Naive thymus-derived CD4-positive, alpha-beta T cell (primary cell): ENCODE measurements around the gene C1orf53. TPM values are rescaled to one million over a fixed set of nuclear protein-coding genes. Genes with fewer than 3 reads are reported as not detected.

Source experiments
- ATAC-seq: fragments of 150-1000 bp; cut with Tn5 transposase; 2 replicates; pipeline ENCODE4 v1.10.0; 2021; ENCODE audit warnings: mild to moderate bottlenecking, moderate library complexity
- CTCF ChIA-PET: fragments of 350-600 bp; sonication (Branson Sonifier 250); formaldehyde crosslinking; loops from one replicate; lab custom pipeline; 2021; ENCODE audit warnings: antibody characterized with exemption; lab: Charles Lee
- POLR2A ChIA-PET: fragments of 350-600 bp; sonication (Branson Sonifier 250); formaldehyde crosslinking; loops from one replicate; lab custom pipeline; 2021; ENCODE audit warnings: antibody characterized with exemption, inconsistent platforms; lab: Charles Lee
- DNase-seq, 9 donors: peaks; one replicate each; pipeline versions ENCODE4 v3.0.0 to v3.0.0-alpha.2; 2020 to 2022; ENCODE audit warnings: mixed read lengths in 1 of 9
- H3K27ac ChIP-seq: one replicate; pipeline ENCODE4 v1.7.0; 2013; ENCODE audit warnings: mild to moderate bottlenecking, low read depth, low read length, moderate library complexity
- H3K27me3 ChIP-seq, 2 donors: one replicate each; pipeline ENCODE4 v1.7.0; 2013; ENCODE audit warnings: low read length in 2 of 2, mild to moderate bottlenecking in 2 of 2, moderate library complexity in 2 of 2; ENCODE audit not compliant: control insufficient read depth in 2 of 2, insufficient read depth in 2 of 2
- H3K36me3 ChIP-seq, 3 experiments: 1 replicate in 2 of 3; 2 replicates in 1 of 3; pipeline ENCODE4 v1.7.0; 2013; ENCODE audit warnings: low read length in 3 of 3, mild to moderate bottlenecking in 3 of 3, moderate library complexity in 1 of 3; ENCODE audit not compliant: insufficient read depth in 3 of 3, control insufficient read depth in 2 of 3
- H3K4me1 ChIP-seq, 2 donors: one replicate each; pipeline ENCODE4 v1.7.0; 2013; ENCODE audit warnings: low read length in 2 of 2, mild to moderate bottlenecking in 2 of 2, moderate library complexity in 1 of 2; ENCODE audit not compliant: control insufficient read depth in 2 of 2, insufficient read depth in 2 of 2
- H3K4me3 ChIP-seq: 2 replicates; pipeline ENCODE4 v1.7.0; 2013; ENCODE audit warnings: mild to moderate bottlenecking, low read length
- H3K9me3 ChIP-seq, 3 experiments: 1 replicate in 2 of 3; 2 replicates in 1 of 3; pipeline ENCODE4 v1.7.0; 2013; ENCODE audit warnings: low read length in 3 of 3; ENCODE audit not compliant: control insufficient read depth in 2 of 3
- H3K27ac Mint-ChIP-seq, 9 donors: one replicate each; pipeline ENCODE4 v1.8.0; 2020 to 2022; ENCODE audit warnings: mixed read lengths in 9 of 9, mild to moderate bottlenecking in 8 of 9, moderate library complexity in 5 of 9, inconsistent platforms in 2 of 9
- H3K27me3 Mint-ChIP-seq, 5 donors: one replicate each; pipeline ENCODE4 v1.8.0; 2021 to 2022; ENCODE audit warnings: mixed read lengths in 5 of 5, mild to moderate bottlenecking in 1 of 5
- H3K36me3 Mint-ChIP-seq, 5 donors: one replicate each; pipeline ENCODE4 v1.8.0; 2020 to 2022; ENCODE audit warnings: mixed read lengths in 5 of 5, mild to moderate bottlenecking in 3 of 5, inconsistent platforms in 1 of 5
- H3K4me1 Mint-ChIP-seq, 7 donors: one replicate each; pipeline ENCODE4 v1.8.0; 2020 to 2022; ENCODE audit warnings: mixed read lengths in 7 of 7, mild to moderate bottlenecking in 3 of 7, inconsistent platforms in 1 of 7
- H3K4me3 Mint-ChIP-seq, 10 donors: one replicate each; pipeline ENCODE4 v1.8.0; 2020 to 2022; ENCODE audit warnings: mild to moderate bottlenecking in 10 of 10, mixed read lengths in 10 of 10, moderate library complexity in 6 of 10, inconsistent platforms in 2 of 10
- H3K9me3 Mint-ChIP-seq, 11 donors: one replicate each; pipeline ENCODE4 v1.8.0; 2020 to 2022; ENCODE audit warnings: mixed read lengths in 11 of 11, mild to moderate bottlenecking in 4 of 11, inconsistent platforms in 1 of 11, moderate library complexity in 1 of 11
- intact Hi-C, 2 donors: fragments of 100-400 bp; cut with micrococcal nuclease; formaldehyde crosslinking; loops; one replicate each; pipeline ENCODE4 v1.15.1; 2023
- polyA plus RNA-seq, 2 donors: library from polyadenylated mRNA; unstranded; fragments of 300-500 nt; fragmentation: Illumina TruSeq; gene quantifications; one replicate each; pipeline ENCODE4 v1.2.3, GENCODE V29; 2021
- total RNA-seq, 6 experiments: library from RNA in 5 of 6; stranded (reverse) in 5 of 6; gene quantifications; 1 replicate in 5 of 6; 2 replicates in 1 of 6; pipeline ENCODE4 v1.2.3 and lab custom pipeline; 2021 to 2026

C1orf53 gene
- total and polyA plus RNA-seq, 7 experiments from 2014 or later, result 1.6 TPM; not detected in 6

DNA sequence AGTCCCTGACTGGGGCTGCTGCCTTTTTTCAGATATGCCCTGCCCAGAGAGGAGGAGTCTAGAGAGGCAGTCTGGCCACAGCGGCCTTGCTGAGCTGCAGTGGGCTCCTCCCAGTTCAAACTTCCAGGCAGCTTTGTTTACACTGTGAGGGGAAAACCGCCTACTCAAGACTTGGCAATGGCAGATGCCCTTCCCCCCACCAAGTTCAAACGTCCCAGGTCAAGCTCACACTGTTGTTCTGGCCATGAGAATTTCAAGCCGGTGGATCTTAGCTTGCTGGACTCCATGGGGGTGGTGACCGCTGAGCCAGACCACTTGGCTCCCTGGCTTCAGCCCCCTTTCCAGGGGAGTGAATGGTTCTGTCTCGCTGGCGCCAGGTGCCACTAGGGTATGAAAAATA, 18.3 kb upstream of the C1orf53 start:
- Mint-ChIP-seq H3K4me3 (no peak overlapping the region), H3K27me3 (peaks cover 39 to 59% (median 45%) of the 10 kb centered on the region in 5 donors), H3K36me3 (no peaks in the 10 kb centered on the region), H3K4me1 (no peaks in the 10 kb centered on the region), H3K9me3 (peaks cover 0 to 7% (median 0%) of the 10 kb centered on the region in 11 donors), H3K27ac (no peak overlapping the region)
- intact Hi-C loops, result no loop called here
- ATAC-seq, result no peak
- no peak for DNase-seq
- H3K27ac ChIP-seq, result no peak overlapping the region
- CTCF ChIA-PET, result interaction anchor here (1.7 kb wide), 1 partner anchor 265 kb away, joined by 4 read pairs; no protein-coding TSS in a partner anchor
- no peak overlapping the region for H3K4me3 ChIP-seq
- no peaks in the 10 kb centered on the region for H3K36me3 ChIP-seq
- H3K9me3 ChIP-seq, result no peaks in the 10 kb centered on the region
- H3K4me1 ChIP-seq, result no peaks in the 10 kb centered on the region
- POLR2A ChIA-PET, result no interaction called here
- H3K27me3 ChIP-seq, result no peaks in the 10 kb centered on the region

DNA sequence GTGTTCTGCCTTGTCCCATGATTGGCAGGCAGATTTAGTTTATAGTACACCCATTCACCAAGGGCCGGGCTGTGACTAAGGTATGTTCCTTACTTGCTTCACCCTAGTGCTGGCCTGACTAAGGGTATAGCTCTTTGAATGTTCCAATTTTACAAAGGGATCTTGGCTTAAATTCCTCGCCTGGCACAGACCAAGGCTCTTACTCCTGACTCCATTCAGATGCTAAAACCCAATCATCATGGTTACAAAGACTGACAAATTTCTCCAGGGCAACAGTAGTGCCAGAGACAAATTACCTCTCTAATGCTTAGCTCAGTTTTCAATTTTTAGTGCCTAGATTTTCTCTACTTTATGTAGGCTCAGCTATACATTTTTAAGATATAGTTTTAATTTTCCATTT, 11.5 kb upstream of the C1orf53 start:
- Mint-ChIP-seq H3K36me3 (peaks cover 0 to 4% (median 0%) of the 10 kb centered on the region in 5 donors), H3K9me3 (peaks cover 0 to 2% (median 0%) of the 10 kb centered on the region in 11 donors), H3K4me1 (no peaks in the 10 kb centered on the region), H3K27ac (no peak overlapping the region), H3K27me3 (peaks cover 54 to 70% (median 58%) of the 10 kb centered on the region in 5 donors), H3K4me3 (no peak overlapping the region)
- H3K4me3 ChIP-seq, result no peak overlapping the region
- no peaks in the 10 kb centered on the region for H3K36me3 ChIP-seq
- no peaks in the 10 kb centered on the region for H3K9me3 ChIP-seq
- POLR2A ChIA-PET, result no interaction called here
- no peaks in the 10 kb centered on the region for H3K27me3 ChIP-seq
- no peak for DNase-seq
- ATAC-seq, result no peak
- CTCF ChIA-PET, result no interaction called here
- intact Hi-C loops, result no loop called here
- no peaks in the 10 kb centered on the region for H3K4me1 ChIP-seq
- H3K27ac ChIP-seq, result no peak overlapping the region

DNA sequence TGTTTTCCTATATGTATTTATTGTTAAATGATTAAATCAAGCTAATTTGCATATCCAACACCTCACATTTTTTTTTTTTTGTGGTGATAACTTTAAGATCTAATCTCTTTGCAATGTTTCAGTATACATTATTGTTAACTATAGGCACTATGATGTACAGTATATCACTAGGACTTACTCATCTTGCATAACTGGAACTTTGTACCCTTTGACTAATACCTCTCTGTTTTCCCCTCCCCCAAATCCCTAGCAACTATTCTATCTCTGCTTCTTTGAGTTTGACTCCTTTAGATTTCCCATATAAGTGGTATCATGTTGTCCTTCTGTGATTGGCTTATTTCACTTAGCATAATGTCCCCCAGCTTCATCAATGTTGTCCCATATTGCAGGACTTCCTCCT, 9.7 kb upstream of the C1orf53 start:
- no peaks in the 10 kb centered on the region for H3K36me3 ChIP-seq
- no peaks in the 10 kb centered on the region for H3K9me3 ChIP-seq
- no peak overlapping the region for H3K4me3 Mint-ChIP-seq
- no peaks in the 10 kb centered on the region for H3K4me1 Mint-ChIP-seq
- no peaks in the 10 kb centered on the region for H3K4me1 ChIP-seq
- H3K27ac ChIP-seq, result no peak overlapping the region
- H3K9me3 Mint-ChIP-seq, result peaks cover 0 to 2% (median 0%) of the 10 kb centered on the region in 11 donors
- CTCF ChIA-PET, result interaction anchor here (0.6 kb wide), 1 partner anchor 34 kb away, joined by 3 read pairs; no protein-coding TSS in a partner anchor
- H3K4me3 ChIP-seq, result no peak overlapping the region
- no peaks in the 10 kb centered on the region for H3K27me3 ChIP-seq
- peaks cover 0 to 4% (median 0%) of the 10 kb centered on the region in 5 donors for H3K36me3 Mint-ChIP-seq
- POLR2A ChIA-PET, result interaction anchor here (0.6 kb wide), 2 partner anchors 155 to 245 kb away, joined by 3 to 5 read pairs; no protein-coding TSS in a partner anchor
- ATAC-seq (no peak), DNase-seq (no peak)
- H3K27ac Mint-ChIP-seq, result no peak overlapping the region
- peaks cover 69 to 80% (median 72%) of the 10 kb centered on the region in 5 donors for H3K27me3 Mint-ChIP-seq
- intact Hi-C loops, result no loop called here

DNA sequence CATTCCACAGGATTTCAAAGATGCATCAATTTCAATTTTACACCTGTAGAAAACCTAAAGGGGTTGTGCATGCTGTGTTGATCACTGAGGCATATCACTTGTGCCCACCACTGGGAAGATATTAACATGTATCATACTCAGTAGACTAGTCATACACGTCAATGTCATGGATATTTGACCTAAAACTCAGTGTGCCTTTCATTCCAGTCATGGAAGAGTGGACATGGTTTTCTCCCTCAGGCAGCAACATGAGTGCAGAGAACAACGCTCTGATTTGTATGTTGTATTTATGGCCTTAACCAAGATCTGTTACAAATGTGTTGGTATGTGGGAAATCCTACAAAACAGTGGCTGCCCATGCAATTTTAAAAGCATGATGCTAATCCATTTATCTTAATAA, 6.1 kb upstream of the C1orf53 start:
- ChIA-PET CTCF (no interaction called here), POLR2A (no interaction called here)
- H3K4me3 Mint-ChIP-seq, result no peak overlapping the region

DNA sequence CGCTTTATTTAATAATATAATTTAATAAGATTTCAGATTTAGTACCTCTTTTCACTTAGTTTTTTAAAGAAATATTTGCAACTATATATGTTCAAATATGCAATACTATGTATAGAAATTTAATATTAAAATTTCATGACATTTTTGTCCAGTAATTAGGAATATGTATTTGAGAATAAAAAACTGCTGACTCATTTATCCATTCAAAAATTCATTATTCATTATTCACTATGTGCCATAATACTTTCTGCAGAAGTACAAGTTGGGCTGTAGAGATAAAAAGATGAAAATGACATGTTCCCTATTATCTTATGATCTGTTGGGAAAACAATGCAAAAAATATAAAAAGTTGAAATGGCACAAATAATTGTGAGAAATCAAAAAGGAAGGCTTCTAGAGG, 3.4 kb upstream of the C1orf53 start:
- H3K36me3 ChIP-seq, result no peaks in the 10 kb centered on the region
- Mint-ChIP-seq H3K27me3 (peaks cover 37 to 64% (median 53%) of the 10 kb centered on the region in 5 donors), H3K27ac (no peak overlapping the region), H3K36me3 (peaks cover 0 to 4% (median 0%) of the 10 kb centered on the region in 5 donors), H3K4me1 (peaks cover 6 to 18% (median 14%) of the 10 kb centered on the region in 7 donors), H3K4me3 (no peak overlapping the region), H3K9me3 (peaks cover 0 to 2% (median 0%) of the 10 kb centered on the region in 11 donors)
- H3K27ac ChIP-seq, result no peak overlapping the region
- no peak for ATAC-seq
- DNase-seq, result no peak
- H3K27me3 ChIP-seq, result peaks cover 0 to 11% of the 10 kb centered on the region in 2 donors
- CTCF ChIA-PET, result no interaction called here
- peaks cover 4% of the 10 kb centered on the region in 2 donors for H3K4me1 ChIP-seq
- intact Hi-C loops, result no loop called here
- H3K9me3 ChIP-seq, result no peaks in the 10 kb centered on the region
- H3K4me3 ChIP-seq, result no peak overlapping the region
- POLR2A ChIA-PET, result no interaction called here

More for the DNA sequence above, 6.1 kb upstream of the C1orf53 start:
- Histone ChIP-seq H3K36me3 (no peaks in the 10 kb centered on the region), H3K4me1 (no peaks in the 10 kb centered on the region), H3K27me3 (no peaks in the 10 kb centered on the region), H3K9me3 (no peaks in the 10 kb centered on the region), H3K4me3 (no peak overlapping the region), H3K27ac (no peak overlapping the region)
- H3K36me3 Mint-ChIP-seq, result peaks cover 0 to 4% (median 0%) of the 10 kb centered on the region in 5 donors
- no peak overlapping the region for H3K27ac Mint-ChIP-seq
- intact Hi-C loops, result no loop called here
- peaks cover 0 to 2% (median 0%) of the 10 kb centered on the region in 11 donors for H3K9me3 Mint-ChIP-seq
- DNase-seq (no peak), ATAC-seq (no peak)
- H3K27me3 Mint-ChIP-seq, result peaks cover 50 to 73% (median 60%) of the 10 kb centered on the region in 5 donors
- no peaks in the 10 kb centered on the region for H3K4me1 Mint-ChIP-seq

DNA sequence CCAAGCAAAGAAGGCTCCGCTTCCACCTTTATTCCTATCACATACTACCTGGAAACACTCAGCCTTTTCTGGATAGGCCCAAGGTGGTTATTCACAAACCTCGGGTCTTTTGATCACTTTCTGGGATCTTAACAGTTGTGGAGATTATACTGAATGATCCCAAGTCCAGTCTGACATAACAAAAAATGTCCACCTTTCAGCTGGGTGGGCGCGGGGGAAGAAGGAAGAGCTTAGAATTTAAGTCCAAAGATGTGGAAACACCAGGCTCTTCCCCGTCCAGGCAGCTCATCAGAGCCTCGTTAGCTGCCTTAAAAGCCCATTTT, 338 bp upstream of the C1orf53 start:
- peaks cover 0 to 19% of the 10 kb centered on the region in 2 donors for H3K27me3 ChIP-seq
- CTCF ChIA-PET, result no interaction called here

More for the DNA sequence above, 338 bp upstream of the C1orf53 start:
- intact Hi-C loops, result loop anchor here (1.0 to 10.0 kb wide), 13 partner anchors 8 to 1033 kb away; partner anchors contain the start of genes NEK7 (in 2 of the 2), ASPM (in 1 of the 2) and DENND1B (in 1 of the 2)
- peaks cover 0 to 4% (median 0%) of the 10 kb centered on the region in 5 donors for H3K36me3 Mint-ChIP-seq
- H3K27me3 Mint-ChIP-seq, result peaks cover 48 to 68% (median 54%) of the 10 kb centered on the region in 5 donors
- peak overlapping the region; percentile 71 for H3K4me3 ChIP-seq
- peaks cover 0 to 2% (median 0%) of the 10 kb centered on the region in 11 donors for H3K9me3 Mint-ChIP-seq
- POLR2A ChIA-PET, result interaction anchor here (1.0 to 1.2 kb wide), 3 partner anchors 10 to 254 kb away, joined by 3 to 4 read pairs (median 3); partner anchors contain the start of gene NEK7
- peaks cover 6 to 19% (median 14%) of the 10 kb centered on the region in 7 donors for H3K4me1 Mint-ChIP-seq
- H3K27ac ChIP-seq, result peak overlapping the region; percentile 50
- peaks cover 4% of the 10 kb centered on the region in 2 donors for H3K4me1 ChIP-seq
- DNase-seq, result no peak
- H3K36me3 ChIP-seq, result no peaks in the 10 kb centered on the region
- no peaks in the 10 kb centered on the region for H3K9me3 ChIP-seq
- H3K27ac Mint-ChIP-seq, result peak overlapping the region in 8 of 9 donors; percentile 8 to 81 (median 40)
- no peak for ATAC-seq
- peak overlapping the region; percentile 79 to 97 (median 90) for H3K4me3 Mint-ChIP-seq
